Large intestine (tissue), 3 donors: Measurements from ENCODE around the gene DIS3L2. TPM values are rescaled to one million over a fixed set of nuclear protein-coding genes. Genes with fewer than 3 reads are reported as not detected.
"Not testable (repeated sequence)": the region's sequence is repeated elsewhere in the genome, so short reads cannot be mapped to it uniquely, and the experiment has no call there.

Experiments
- DNase-seq, 2 donors: peaks; one replicate each; pipeline versions ENCODE4 v3.0.0 to v3.0.0-alpha.2; 2013
- H3K27ac ChIP-seq: one replicate; pipeline ENCODE4 v1.5.1; 2013; ENCODE audit warnings: low read length
- H3K27me3 ChIP-seq: 2 replicates; pipeline ENCODE4 v1.6.1; 2013; ENCODE audit warnings: low read length; ENCODE audit not compliant: control insufficient read depth, insufficient read depth
- H3K36me3 ChIP-seq: 2 replicates; pipeline ENCODE4 v1.6.1; 2013; ENCODE audit warnings: low read length; ENCODE audit not compliant: control insufficient read depth, insufficient read depth
- H3K4me1 ChIP-seq: one replicate; pipeline ENCODE4 v1.6.1; 2013; ENCODE audit warnings: low read length; ENCODE audit not compliant: control insufficient read depth, insufficient read depth
- H3K4me3 ChIP-seq: one replicate; pipeline ENCODE4 v1.5.1; 2013; ENCODE audit warnings: low read length
- H3K9me3 ChIP-seq: one replicate; pipeline ENCODE4 v1.6.1; 2013; ENCODE audit warnings: mild to moderate bottlenecking, low read depth, low read length, moderate library complexity; ENCODE audit not compliant: control insufficient read depth
- WGBS: methylation state at CpG from one replicate; pipeline ENCODE4 v1.1.5; 2013; ENCODE audit warnings: low lambda C conversion rate; ENCODE audit not compliant: insufficient coverage; 5-methylcytosine and 5-hydroxymethylcytosine counted together
- polyA plus RNA-seq: library from polyadenylated mRNA; unstranded; fragments of 120-200 nt; gene quantifications from one replicate; pipeline ENCODE4 v1.2.1, GENCODE V29; 2013

The DIS3L2 gene
- polyA plus RNA-seq, 1 donor, result 23.6 TPM

GRCh38 chr2:232365621-232366321 is 404.3 kb downstream of the DIS3L2 start:
- no peak overlapping the region for H3K4me3 ChIP-seq
- H3K4me1 ChIP-seq, result peaks cover 4% of the 10 kb centered on the region
- no peaks in the 10 kb centered on the region for H3K27me3 ChIP-seq
- no peaks in the 10 kb centered on the region for H3K36me3 ChIP-seq
- no peak overlapping the region for H3K27ac ChIP-seq
- no peak for DNase-seq
- WGBS, result no CpG with 5 or more reads among the region's 20 CpGs
- no peaks in the 10 kb centered on the region for H3K9me3 ChIP-seq

DNA sequence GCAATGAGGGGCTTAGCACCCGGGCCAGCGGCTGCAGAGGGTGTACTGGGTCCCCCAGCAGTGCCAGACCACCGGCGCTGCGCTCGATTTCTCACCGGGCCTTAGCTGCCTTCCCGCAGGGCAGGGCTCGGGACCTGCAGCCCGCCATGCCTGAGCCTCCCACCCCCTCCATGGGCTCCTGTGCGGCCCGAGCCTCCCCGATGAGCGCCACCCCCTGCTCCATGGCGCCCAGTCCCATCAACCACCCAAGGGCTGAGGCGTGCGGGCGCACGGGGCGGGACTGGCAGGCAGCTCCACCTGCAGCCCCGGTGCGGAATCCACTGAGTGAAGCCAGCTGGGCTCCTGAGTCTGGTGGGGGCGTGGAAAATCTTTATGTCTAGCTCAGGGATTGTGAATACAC is 404.9 kb downstream of the DIS3L2 start:
- DNase-seq, H3K4me3 ChIP-seq, H3K4me1 ChIP-seq, H3K36me3 ChIP-seq, H3K27ac ChIP-seq, H3K9me3 ChIP-seq, H3K27me3 ChIP-seq: not testable (repeated sequence)
- no CpG with 5 or more reads among the region's 23 CpGs for WGBS

- no peak overlapping the region for H3K27ac ChIP-seq
- H3K4me1 ChIP-seq, result peaks cover 4% of the 10 kb centered on the region
- H3K36me3 ChIP-seq, result no peaks in the 10 kb centered on the region
- DNase-seq, result no peak
- H3K27me3 ChIP-seq, result no peaks in the 10 kb centered on the region
- H3K9me3 ChIP-seq, result no peaks in the 10 kb centered on the region
- WGBS, result no CpG with 5 or more reads among the region's 7 CpGs
- H3K4me3 ChIP-seq, result no peak overlapping the region
Observed at GRCh38 chr2:232367016-232367415, 405.5 kb downstream of the DIS3L2 start.

- no peaks in the 10 kb centered on the region for H3K9me3 ChIP-seq
- WGBS, result no CpG with 5 or more reads among the region's 13 CpGs
- H3K4me1 ChIP-seq, result peaks cover 4% of the 10 kb centered on the region
- no peak overlapping the region for H3K27ac ChIP-seq
- no peak overlapping the region for H3K4me3 ChIP-seq
- H3K27me3 ChIP-seq, result no peaks in the 10 kb centered on the region
- no peak for DNase-seq
- H3K36me3 ChIP-seq, result no peaks in the 10 kb centered on the region
Observed at GRCh38 chr2:232367591-232368233, 406.2 kb downstream of the DIS3L2 start.

- Histone ChIP-seq H3K27ac (no peak overlapping the region), H3K27me3 (no peaks in the 10 kb centered on the region), H3K4me1 (peaks cover 4% of the 10 kb centered on the region), H3K36me3 (no peaks in the 10 kb centered on the region), H3K9me3 (no peaks in the 10 kb centered on the region), H3K4me3 (no peak overlapping the region)
- no peak for DNase-seq
- no CpG with 5 or more reads among the region's 15 CpGs for WGBS
Observed at GRCh38 chr2:232368311-232368731, 406.8 kb downstream of the DIS3L2 start.

- no peaks in the 10 kb centered on the region for H3K9me3 ChIP-seq
- no CpG with 5 or more reads among the region's 15 CpGs for WGBS
- no peak overlapping the region for H3K4me3 ChIP-seq
- no peak overlapping the region for H3K27ac ChIP-seq
- H3K36me3 ChIP-seq, result no peaks in the 10 kb centered on the region
- no peak for DNase-seq
- no peaks in the 10 kb centered on the region for H3K27me3 ChIP-seq
- peaks cover 4% of the 10 kb centered on the region for H3K4me1 ChIP-seq
Observed at GRCh38 chr2:232369126-232369951, 407.8 kb downstream of the DIS3L2 start.

- not testable (repeated sequence) for DNase-seq, H3K4me3 ChIP-seq, H3K9me3 ChIP-seq, H3K36me3 ChIP-seq, H3K4me1 ChIP-seq, H3K27me3 ChIP-seq, H3K27ac ChIP-seq
- no CpG with 5 or more reads among the region's 12 CpGs for whole genome bisulfite sequencing
Observed at GRCh38 chr2:232370007-232370406, 408.5 kb downstream of the DIS3L2 start.

DNA sequence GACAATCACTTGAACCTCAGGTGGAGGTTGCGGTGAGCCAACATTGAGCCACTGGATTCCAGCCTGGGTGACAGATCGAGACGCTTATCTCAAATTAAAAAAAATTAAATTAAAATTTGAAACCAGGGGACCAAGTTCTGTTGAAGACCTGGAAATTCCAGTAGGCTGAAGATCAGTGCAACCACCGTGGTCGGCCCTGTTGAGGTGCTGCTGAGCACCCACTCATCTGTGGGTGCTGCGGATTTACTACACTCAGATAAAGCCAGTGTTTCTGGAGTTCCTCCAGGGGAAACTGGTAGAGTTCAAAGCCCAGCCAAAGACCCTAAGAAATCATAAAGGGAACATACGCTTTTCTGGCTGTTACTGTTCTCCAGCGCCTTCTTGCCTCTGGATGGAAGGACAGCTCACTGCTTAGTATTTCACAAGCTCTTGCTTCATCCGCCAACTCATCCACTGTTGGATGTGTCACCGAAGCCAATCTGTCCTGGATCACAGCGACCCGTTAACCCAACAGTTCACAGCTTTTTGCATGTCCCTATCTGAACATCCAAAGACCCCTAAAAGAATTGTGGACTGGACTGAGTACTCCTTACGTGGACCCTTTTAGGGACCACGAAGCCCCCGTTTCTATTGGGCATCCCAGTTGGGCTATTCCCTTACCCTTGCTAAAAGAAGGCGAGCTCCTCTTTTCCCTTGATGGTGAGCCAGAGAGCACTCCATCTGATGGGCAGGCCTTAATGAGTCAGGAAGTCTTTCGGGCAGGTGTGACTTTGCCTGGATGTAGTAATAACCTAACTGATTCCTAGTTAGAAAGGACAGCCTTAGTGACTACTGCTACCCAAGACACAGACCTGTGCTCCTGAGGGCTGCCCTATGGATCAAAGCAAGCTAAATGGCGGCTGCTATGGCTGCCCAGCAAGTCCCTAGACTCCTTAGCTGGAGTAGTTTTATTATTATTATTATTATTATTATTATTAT is 411.0 kb downstream of the DIS3L2 start:
- WGBS, result no CpG with 5 or more reads among the region's 18 CpGs
- no peak for DNase-seq
- H3K4me1 ChIP-seq, result no peaks in the 10 kb centered on the region
- no peaks in the 10 kb centered on the region for H3K27me3 ChIP-seq
- H3K36me3 ChIP-seq, result no peaks in the 10 kb centered on the region
- H3K4me3 ChIP-seq, result no peak overlapping the region
- no peak overlapping the region for H3K27ac ChIP-seq
- H3K9me3 ChIP-seq, result no peaks in the 10 kb centered on the region

- no peak for DNase-seq
- no peaks in the 10 kb centered on the region for H3K36me3 ChIP-seq
- H3K27me3 ChIP-seq, result no peaks in the 10 kb centered on the region
- H3K4me3 ChIP-seq, result no peak overlapping the region
- H3K4me1 ChIP-seq, result no peaks in the 10 kb centered on the region
- no peaks in the 10 kb centered on the region for H3K9me3 ChIP-seq
- no peak overlapping the region for H3K27ac ChIP-seq
- no CpG with 5 or more reads among the region's 1 CpG for WGBS
Observed at GRCh38 chr2:232374356-232374755, 412.8 kb downstream of the DIS3L2 start.

- H3K27ac ChIP-seq, result no peak overlapping the region
- no peaks in the 10 kb centered on the region for H3K27me3 ChIP-seq
- H3K9me3 ChIP-seq, result no peaks in the 10 kb centered on the region
- H3K36me3 ChIP-seq, result no peaks in the 10 kb centered on the region
- no peak for DNase-seq
- no peak overlapping the region for H3K4me3 ChIP-seq
- no peaks in the 10 kb centered on the region for H3K4me1 ChIP-seq
- no CpG with 5 or more reads among the region's 12 CpGs for WGBS
Observed at GRCh38 chr2:232375164-232375563, 413.7 kb downstream of the DIS3L2 start.
